ENCODE data around the gene CALML6. TPM values are rescaled to one million over a fixed set of nuclear protein-coding genes. Genes with fewer than 3 reads are reported as not detected.

The CALML6 gene
- total RNA-seq, 1 experiment from 2014 or later = not detected

DNA sequence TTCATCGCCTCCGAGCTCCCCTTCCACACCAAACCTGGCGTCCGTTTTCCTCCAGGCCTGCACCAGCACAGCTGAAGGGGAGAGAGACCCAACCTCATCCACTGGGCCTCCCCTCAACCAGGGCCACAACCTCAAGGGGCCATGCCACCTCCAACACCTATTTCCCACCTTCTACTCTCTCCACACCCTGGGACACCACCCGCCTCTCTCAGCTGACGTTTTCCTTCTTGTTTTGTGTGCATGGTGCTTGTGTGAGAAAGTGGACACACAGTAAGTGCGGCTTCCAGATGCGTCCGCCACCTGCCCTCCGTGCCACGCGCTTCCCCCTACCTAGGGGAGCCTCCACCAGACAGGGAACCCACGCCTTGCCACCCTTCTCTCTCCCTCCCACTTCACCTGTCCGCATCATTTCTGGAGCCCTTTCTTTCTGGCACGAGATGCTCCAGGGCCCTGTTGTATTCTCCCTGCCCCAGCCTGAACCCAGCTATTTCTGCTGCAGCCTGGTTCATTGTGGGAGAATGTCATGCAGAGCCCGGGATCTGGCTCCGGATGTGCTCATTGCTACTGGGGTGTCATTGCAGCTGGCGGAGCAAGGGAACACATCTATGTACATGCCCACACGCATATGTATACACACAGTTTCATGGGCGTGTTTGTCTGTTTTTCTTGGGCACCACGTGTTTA, 22.8 kb upstream of the CALML6 start:
- DNase-seq (ENCODE audit: low read depth) = no peak

DNA sequence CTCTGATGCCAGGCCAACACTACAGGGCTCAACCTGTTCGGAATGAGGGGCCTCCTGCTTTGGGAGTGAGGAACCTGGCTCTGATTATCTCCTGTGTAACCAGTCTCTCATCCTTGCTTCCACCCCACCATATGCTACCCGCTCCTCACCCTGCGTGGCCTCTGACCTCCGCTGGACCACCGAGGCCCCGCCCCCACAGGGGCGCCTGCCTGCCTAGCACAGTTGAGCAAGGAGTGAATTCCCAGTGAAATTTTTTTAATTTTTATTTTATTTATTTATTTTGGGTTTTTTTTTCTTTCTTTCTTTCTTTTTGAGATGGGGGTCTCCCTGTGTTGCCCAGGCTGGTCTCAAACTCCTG, 22.3 kb upstream of the CALML6 start:
- no peak for DNase-seq (ENCODE audit: low read depth)

DNA sequence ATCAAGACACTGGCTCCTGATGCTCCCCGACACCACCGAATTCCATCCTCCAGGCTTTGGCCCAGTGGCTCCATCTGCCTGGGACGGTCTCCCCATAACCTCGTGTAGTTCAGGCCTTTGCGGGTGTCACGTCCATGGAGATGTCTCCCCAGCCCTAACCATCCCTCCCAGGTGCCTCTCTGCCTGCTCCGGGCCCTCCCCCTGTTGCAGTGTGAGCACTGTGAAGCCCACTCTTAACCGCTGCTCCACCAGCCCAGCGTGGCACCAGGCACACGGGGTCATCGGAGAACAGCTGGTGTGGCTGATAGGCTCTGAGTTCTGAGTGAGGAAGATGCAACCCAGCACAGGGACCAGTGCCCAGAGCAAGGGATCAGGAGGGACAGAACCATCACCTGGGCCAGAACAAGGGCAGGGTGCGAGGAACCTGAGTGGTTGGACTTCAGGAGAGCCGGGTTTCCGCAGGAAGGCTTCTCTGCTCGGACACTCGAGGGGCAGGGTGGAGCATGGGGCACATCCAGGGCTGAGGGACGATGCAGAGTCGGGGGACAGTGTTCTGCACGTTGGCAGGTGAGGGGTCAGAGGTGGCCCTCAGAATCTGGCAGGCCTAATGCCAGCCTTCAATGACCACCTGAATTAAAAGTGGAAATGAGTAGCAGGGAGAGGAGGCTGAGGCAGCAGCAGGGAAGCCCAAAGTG, 21.6 kb upstream of the CALML6 start:
- DNase-seq (ENCODE audit: low read depth) = no peak

DNA sequence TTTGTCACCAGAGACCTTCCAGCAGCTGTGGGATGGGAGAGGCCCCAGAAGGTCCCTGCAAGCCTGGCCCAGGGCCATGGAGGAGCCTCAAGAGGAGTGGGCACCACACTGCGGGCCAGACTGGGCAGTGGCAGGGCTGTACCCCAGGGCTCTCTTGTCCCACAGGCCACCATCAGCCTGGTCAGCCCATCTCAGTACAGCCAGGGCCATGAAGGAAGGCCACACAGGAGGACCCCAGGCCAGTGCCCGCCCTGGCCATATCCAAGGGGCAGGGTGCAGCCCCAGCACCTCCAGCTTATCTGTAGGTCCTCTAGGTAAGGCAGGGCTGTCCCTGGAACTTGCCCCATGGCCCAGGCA, 21.1 kb upstream of the CALML6 start:
- DNase-seq (ENCODE audit: low read depth) = no peak

DNA sequence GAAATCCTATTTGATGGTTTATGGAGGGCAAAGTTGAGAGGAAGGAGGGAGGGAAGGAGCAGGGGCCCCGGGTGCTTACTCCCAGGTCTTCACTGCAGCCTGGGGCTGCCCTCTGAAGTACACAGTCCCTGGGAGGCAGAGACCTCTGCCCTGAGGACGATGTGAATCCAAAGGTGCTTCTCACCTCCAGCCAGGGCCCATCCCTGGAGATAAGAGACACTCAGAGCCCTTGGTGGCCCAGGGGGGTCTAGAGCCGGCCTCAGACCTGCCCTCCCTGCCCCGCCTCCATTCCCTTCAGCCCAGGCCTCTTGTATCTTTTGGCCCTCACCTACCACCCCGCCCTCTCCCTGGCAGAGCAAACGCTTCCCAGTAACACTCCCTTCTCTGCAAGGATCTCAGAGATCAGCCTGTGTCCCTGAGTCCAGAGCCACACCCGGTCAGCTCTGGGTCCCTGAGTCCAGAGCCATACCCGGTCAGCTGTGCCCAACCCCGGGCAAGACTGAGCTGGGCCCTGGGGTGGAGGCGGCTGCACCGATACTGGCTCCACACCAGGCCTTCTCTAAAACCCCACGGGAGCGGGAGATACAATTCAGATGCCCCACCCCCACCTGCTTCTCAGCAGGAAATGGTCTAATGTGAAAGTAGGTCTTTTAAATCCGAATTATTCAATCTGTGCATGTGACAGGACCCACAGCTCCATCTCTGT, 20.6 kb upstream of the CALML6 start:
- DNase-seq (ENCODE audit: low read depth) = no peak

DNA sequence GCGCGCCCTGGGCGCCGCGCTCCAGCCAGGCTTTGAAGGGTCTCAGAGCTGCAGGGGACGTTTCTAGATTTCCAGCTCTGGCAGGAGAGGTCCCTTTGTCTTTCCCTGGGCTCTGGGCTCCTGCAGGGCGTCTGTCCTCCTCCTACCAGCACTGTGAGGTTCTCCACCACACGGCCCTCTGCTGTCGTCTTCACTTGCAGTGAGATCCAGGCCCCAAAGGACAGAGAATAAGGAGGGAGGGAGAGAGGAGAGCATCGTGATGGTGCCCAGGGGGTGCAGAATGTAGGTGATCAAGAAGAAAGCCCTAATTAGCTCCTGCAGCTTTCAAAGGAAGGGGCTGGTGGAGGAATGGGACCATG, 20.0 kb upstream of the CALML6 start:
- DNase-seq (ENCODE audit: low read depth) = no peak

DNA sequence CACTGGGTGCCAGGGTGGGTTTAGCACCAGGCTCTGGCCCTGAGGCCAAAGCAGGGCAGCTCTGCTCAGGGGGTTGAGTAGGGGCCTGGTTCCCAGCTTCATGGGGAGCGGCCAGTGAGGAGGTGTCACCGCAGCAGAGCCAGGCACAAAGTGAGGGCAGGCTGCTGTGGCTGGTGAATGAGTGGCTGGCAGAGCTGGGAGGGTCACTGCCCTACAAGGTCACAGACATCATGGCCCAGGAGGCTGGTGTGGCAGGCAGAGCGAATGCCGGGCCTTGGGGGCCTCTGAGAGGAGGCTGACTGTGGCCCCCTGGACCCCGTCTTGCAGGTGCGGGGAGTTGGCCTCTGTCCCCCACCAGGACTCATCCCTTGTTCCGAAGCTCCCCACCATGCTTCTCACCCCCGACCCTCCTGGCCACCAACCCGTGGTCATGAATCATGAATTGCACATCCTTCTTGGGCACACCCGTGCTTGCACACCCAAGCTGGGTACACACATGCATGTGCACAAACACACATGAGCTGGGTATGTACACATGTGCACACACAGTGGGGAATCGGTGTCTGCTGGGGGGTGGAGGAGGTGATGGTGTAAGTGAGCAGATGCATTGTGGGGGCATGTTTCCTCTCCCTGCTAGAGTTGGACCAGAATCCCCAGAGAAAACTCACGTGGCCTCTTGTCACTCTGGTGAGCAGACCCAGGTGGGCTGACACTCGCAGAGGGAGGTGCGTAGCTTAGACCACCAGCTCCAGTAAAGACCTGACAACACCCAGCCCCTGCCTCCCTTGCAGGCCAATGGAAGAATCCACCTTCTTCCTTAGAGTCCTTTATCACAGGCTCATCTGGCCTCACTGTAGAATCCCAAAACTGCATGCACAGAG, 19.4 kb upstream of the CALML6 start:
- DNase-seq (ENCODE audit: low read depth) = no peak

DNA sequence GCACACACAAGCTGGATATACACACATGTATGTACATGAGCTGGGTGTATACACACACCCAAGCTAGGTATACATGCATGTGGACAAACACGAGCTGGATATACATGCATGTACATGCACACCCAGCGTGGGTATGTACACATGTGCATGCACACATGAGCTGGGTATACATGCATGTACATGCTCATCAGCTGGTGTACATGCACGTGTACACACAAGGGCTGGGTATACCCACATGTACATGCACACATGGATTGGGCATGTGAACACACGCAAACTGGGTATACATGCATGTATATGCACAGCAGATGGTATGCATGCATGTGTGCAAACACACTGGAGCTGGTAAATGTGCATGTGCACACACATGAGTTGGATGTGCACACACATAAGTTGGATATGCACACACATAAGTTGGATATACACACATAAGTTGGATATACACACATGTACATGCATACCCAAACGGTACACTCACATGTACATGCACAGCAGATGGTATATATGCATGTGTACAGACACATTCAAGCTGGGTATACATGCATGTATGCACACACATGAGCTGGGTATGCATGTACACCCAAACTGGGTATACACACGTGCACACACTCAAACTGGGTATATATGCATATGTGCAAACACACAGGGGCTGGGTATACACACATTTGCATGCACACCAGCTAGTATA, 16.7 kb upstream of the CALML6 start:
- no peak for DNase-seq (ENCODE audit: low read depth)

DNA sequence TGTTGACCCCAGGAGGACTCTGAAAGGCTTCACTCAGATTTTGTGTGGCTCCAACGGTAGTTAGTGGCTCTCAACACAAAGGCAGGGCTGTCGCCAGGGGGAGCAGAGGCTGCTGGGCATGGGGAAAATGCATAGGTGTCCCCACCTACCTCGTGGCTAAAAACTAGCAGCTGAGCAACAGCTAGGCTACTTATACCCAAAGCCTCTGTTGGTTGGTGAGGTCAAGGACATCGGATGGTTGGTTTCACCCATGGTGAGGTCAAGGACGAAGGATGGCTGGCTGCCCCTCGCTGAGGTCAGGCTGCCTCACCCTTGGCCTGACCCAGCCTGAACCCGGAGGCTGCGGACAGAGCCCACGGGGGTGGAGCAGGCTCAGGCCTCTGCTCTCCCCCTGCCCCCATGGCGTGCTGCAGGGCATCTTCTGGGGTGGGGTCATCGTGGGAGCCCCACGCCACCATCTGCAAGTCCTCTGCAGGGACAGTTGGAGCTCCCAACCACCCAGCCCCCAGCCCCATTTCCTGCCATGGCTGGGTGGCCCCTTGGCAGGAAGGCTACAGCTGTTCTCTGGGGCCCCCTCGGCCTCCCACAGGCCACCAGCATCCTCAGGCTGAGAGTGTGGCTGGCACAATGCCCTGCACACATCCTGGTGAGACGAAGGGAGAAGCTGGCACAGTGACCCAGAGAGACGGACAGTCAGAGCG, 15.6 kb upstream of the CALML6 start:
- no peak for DNase-seq (ENCODE audit: low read depth)

DNA sequence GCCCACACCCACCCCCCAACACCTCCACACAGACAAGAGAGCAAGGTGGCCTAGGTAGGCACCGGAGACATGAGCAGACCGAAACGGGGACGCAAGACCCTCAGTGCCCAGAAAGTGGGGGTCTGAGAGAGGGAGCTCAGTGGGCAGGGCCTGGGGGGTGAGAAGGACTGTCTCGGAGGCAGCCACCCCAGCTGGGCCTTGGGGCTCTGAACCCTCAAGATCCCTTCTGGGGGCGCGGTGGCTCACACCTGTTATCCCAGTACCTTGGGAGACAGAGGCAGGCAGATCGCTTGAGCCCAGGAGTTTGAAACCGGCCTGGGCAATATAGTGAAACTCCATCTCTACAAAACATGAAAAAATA, 15.1 kb upstream of the CALML6 start:
- DNase-seq (ENCODE audit: low read depth) = no peak

DNA sequence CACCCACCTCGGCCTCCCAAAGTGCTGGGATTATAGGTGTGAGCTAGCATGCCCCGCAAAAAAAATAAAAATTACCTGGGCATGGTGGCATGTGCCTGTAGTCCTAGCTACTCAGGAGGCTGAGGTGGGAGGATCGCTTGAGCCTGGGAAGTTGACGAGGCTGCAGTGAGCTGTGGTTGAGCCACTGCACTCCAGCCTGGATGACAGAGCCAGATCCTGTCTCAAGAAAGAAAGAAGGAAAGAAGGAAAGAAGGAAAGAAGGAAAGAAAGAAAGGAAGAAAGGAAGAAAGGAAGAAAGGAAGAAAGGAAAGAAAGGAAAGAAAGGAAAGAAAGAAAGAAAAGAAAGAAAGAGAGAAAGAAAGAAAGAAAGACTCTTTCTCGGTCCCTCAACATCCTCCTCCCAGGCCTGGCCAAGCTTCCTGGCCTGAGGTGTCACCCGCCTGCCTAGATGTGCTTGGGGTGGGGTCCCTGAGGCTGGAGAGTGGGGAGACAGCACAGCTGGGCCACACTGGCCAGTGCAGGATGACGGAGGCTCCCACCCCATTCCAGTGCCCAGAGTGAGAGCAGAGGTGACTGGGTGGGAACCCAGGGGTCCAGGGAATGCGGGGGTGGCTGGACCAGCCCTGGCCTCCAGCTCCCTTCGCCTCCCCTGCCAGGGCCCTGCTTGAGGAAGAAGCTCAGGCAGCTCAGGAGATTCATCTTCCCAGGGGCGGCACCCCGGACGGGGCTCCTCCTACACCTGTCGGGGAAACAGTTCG, 14.0 kb upstream of the CALML6 start:
- DNase-seq (ENCODE audit: low read depth) = no peak

DNA sequence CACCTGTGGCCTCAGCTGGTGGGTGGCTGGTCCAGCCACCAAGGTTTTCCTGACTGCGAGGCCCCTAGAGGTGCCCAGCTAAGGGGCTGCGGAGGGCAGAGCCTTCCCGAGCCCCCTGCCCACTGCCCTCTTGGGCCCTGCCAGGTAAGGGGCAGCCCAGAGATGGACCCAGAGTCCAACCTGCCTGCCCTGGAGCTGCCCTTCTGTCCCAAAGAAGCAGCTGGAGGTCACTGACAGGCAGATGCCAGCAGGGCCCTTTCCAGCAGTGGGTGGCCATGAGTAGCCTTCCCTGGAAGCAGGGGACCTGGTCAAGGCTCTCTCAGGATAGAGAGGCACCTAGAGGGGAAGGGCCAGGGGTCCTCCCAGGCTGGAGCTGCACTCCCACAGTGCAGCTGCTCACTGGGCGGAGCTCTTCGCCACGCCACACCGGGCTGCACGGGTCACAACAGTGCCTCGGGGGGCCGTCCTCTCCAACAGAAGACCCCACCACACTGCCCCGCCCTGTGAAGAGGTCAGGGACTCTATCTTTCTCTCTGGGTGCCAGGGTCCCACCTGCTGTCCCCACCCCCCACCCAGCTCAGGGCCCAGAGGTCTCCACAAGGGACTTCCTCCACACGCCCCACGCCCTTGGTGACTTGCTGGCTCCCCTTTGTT, 13.3 kb upstream of the CALML6 start:
- DNase-seq (ENCODE audit: low read depth) = no peak

DNA sequence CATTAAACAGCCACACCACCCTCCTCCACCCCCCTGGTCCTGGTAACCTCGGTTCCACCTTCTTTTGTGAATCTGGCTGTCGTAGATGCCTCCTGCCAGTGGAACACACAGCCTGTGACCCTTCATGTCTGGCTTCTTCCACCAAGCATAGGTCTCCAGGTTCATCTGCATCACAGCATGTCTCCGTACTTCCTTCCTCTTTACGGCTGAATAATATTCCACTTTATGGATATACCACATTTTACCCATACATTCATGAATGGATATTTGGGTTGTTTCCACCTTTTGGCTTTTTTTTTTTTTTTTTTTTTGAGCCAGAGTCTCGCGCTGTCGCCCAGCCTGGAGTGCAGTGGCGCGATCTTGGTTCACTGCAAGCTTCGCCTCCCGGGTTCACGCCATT, 11.8 kb upstream of the CALML6 start:
- DNase-seq (ENCODE audit: low read depth) = no peak

DNA sequence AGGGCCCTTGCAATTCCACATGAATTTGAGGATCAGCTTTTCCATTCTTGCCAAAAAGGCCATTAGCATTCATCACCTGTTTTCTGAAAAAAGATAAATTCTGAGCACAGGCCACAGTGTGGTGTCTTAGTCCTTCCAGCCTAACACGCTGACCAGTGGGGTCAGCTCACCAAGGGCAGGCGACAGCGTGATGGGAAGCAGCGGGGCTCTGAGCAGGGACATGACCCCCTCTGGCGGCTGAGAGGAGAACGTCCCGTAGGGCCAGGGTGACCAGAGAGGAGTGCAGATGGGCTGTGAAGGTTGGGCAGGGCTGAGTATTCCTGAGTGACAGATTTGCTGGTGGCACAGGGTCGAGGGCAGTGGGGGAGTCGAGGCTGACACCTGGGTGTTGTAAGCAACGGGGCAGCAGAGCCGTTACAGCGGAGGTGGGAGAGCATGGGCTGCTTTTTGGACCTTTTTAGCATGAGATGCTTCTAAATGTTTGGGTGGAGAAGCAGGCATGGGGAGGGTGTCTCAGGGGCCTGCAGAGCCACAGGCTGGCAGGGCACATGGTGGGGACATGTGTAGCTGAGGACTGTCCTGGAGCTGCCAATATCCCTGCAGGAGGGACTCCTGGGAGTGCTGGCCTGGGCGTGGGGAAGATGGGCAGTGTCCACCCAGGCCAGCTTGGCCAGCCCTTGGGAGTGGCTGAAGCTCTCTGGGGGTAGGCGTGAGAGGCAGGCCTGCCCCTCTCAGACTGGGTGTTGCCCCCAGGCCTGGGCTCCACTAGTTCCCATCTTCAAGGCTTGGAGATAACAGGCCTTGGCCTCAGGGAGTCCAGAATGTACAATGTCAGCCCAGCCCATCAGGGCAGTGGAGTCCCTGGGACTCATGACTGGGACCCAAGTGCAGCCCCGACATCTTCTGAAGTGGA, 8.6 kb upstream of the CALML6 start:
- DNase-seq (ENCODE audit: low read depth) = peak; percentile 83

DNA sequence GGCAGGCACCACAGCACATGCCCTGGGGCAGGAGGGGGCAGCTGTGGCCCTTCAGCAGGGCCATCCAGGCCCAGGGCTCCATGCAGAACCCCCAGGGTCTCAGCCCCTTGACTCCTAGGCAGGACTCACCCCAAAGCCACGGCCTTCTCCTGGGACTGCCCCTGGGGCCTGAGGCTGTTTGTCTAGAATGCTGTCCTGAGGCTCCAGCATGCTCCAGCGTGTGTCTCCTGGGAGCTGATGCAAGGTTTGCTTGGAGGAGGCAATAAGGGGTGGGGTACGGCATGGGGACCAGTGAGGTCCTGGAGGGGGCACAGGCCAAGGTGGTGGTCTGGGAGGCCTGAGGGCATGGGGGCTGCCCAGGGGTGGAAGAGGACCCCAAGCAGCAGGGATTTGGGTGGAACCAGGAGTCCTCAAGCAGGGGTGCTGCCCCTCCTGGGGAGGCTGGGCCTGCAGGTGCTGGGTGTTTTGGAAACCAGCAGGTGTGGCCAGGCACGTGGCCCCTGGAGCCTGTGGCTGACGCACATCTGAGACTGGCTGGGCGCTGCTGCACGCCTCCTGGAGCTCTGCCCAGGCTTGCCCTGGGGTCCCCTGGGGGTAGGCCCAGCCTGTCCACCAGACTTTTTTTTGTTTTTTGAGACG, 7.8 kb upstream of the CALML6 start:
- DNase-seq (ENCODE audit: low read depth) = no peak

DNA sequence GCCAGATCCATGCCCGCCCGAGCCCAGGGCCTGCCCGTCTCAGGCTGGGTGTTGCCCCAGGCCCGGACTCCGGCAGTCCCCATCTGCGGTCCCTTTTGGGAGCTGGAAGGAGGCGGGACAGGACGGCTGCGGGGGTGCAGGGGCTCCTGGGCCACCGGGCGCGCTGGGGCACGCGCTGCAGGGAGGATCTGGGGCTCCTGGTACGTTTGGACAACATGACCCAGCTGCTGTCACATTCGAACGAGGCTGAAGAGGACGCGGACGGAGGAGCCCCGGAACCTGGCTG, 6.6 kb upstream of the CALML6 start:
- DNase-seq (ENCODE audit: low read depth) = peak; percentile 29

DNA sequence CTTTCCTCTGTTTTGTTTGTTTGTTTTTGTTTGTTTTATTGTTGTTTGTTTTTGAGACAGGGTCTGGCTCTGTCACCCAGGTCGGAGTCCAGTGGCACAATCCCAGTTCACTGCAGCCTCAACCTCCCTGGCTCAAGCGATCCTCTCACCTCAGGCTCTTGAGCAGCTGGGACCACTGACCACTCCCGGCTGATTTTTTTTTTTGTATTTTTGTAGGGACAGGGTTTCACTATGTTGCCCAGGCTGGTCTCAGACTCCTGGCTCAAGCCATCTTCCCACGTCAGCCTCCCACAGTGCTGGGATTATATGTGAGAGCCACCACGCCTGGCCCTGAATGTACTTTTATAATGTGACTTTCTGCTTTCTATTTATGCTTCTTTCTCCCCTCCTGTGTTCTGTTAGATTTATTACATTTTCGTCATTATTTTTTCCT, 5.0 kb upstream of the CALML6 start:
- no peak for DNase-seq (ENCODE audit: low read depth)

DNA sequence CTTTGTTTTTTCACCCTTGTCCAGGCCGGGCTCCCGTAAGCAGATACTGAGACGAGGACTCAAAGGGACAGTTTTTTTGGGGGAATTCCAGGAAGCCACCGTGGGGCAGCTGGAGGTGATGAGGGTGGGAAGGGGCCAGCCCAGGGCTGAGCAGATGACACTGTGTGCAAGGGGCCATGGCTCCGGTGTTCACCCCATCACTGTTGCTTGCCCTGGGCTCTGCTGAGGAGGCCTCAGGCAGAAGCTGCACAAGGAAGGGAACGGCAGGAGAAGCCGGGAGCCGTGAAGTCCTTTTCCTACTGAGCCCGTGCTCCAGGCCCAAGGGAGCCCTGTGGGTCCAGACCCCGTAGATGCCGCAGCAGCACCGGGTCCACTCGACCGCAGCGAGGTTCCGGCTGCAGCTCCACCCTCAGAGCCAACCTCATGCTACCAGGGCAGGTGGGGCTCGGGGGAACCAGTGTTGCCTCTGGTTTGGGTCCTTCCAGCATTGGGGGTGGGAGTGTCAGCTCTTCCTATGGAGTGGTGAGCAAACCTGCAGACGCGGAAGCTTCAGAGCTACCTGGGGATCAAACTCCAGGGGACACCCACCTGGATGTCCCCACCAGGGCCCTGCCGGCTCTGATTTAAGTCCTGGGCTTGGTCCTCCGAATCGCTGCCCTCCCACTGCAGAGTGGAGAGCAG, 4.3 kb upstream of the CALML6 start:
- no peak for DNase-seq (ENCODE audit: low read depth)

Measured in M059J (cell line).